Ishikawa (cell line): ENCODE measurements around the gene GDPD4.

ENCODE experiments used
- CEBPB ChIP-seq: IDR thresholded peaks from 2 replicates; pipeline ENCODE4 v1.6.1; 2012
- CREB1 ChIP-seq: IDR thresholded peaks from 2 replicates; pipeline ENCODE4 v1.6.1; 2012; ENCODE audit warnings: low read depth
- EGR1 ChIP-seq: IDR thresholded peaks from 2 replicates; pipeline ENCODE4 v1.6.1; 2012
- EP300 ChIP-seq: IDR thresholded peaks from 2 replicates; pipeline ENCODE4 v1.6.1; 2012; ENCODE audit warnings: borderline replicate concordance
- FOXM1 ChIP-seq: IDR thresholded peaks from 2 replicates; pipeline ENCODE4 v1.6.1; 2012; ENCODE audit warnings: low read depth, borderline replicate concordance
- MAX ChIP-seq: IDR thresholded peaks from 2 replicates; pipeline ENCODE4 v1.6.1; 2012
- NFIC ChIP-seq: IDR thresholded peaks from 2 replicates; pipeline ENCODE4 v1.6.1; 2012
- RAD21 ChIP-seq: IDR thresholded peaks from 2 replicates; pipeline ENCODE4 v1.6.1; 2012; ENCODE audit warnings: low read depth
- TAF1 ChIP-seq: IDR thresholded peaks from 2 replicates; pipeline ENCODE4 v1.6.1; 2012; ENCODE audit warnings: low read depth, mild to moderate bottlenecking
- TCF12 ChIP-seq: IDR thresholded peaks from 2 replicates; pipeline ENCODE4 v1.6.1; 2012; ENCODE audit warnings: low read depth
- TEAD4 ChIP-seq: IDR thresholded peaks from 2 replicates; pipeline ENCODE4 v1.6.1; 2012
- USF1 ChIP-seq: IDR thresholded peaks from 2 replicates; pipeline ENCODE4 v1.6.1; 2012
- YY1 ChIP-seq: IDR thresholded peaks from 2 replicates; pipeline ENCODE4 v1.6.1; 2012; ENCODE audit warnings: low read depth
- ZBTB7A ChIP-seq: IDR thresholded peaks from 2 replicates; pipeline ENCODE4 v1.6.1; 2012; ENCODE audit warnings: low read depth
- TF ChIP-seq, protein P1 (sequence below): IDR thresholded peaks from 2 replicates; pipeline ENCODE4 v1.6.1; 2012; ENCODE audit warnings: low read depth, mild to moderate bottlenecking

The GDPD4 gene

DNA sequence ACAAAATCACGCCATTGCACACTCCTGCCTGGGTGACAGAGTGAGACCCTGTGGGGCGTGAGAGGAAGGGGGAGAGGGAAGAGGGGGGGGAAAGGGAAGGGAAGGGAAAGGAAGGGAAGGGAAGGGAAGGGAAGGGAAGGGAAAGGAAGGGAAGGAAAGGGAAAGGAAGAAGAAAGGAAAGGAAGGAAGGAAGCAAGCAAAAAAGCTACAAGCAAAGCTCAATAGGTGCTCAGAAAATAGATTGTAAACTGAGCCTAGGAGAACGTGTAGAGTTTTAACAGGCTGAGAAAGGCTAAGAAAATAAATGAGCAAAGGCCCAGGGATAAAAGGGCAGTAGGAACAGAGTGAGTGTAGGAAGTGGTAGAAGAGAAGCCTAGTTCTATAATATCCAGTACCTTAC, 30.8 kb upstream of the GDPD4 start:
- TF ChIP-seq CREB1 (no peak), USF1 (no peak), RAD21 (no peak), NFIC (no peak), EGR1 (no peak), FOXM1 (no peak)
- TF ChIP-seq, protein P1, sequence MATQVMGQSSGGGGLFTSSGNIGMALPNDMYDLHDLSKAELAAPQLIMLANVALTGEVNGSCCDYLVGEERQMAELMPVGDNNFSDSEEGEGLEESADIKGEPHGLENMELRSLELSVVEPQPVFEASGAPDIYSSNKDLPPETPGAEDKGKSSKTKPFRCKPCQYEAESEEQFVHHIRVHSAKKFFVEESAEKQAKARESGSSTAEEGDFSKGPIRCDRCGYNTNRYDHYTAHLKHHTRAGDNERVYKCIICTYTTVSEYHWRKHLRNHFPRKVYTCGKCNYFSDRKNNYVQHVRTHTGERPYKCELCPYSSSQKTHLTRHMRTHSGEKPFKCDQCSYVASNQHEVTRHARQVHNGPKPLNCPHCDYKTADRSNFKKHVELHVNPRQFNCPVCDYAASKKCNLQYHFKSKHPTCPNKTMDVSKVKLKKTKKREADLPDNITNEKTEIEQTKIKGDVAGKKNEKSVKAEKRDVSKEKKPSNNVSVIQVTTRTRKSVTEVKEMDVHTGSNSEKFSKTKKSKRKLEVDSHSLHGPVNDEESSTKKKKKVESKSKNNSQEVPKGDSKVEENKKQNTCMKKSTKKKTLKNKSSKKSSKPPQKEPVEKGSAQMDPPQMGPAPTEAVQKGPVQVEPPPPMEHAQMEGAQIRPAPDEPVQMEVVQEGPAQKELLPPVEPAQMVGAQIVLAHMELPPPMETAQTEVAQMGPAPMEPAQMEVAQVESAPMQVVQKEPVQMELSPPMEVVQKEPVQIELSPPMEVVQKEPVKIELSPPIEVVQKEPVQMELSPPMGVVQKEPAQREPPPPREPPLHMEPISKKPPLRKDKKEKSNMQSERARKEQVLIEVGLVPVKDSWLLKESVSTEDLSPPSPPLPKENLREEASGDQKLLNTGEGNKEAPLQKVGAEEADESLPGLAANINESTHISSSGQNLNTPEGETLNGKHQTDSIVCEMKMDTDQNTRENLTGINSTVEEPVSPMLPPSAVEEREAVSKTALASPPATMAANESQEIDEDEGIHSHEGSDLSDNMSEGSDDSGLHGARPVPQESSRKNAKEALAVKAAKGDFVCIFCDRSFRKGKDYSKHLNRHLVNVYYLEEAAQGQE: no peak

GRCh38 chr11:77325159-77325558, 23.7 kb upstream of the GDPD4 start:
- TF ChIP-seq, protein P1: no peak
- TF ChIP-seq FOXM1: no peak
- no peak for TF ChIP-seq TAF1
- TF ChIP-seq ZBTB7A: no peak
- TF ChIP-seq CEBPB: no peak
- no peak for TF ChIP-seq TEAD4
- no peak for TF ChIP-seq TCF12
- no peak for TF ChIP-seq MAX
- TF ChIP-seq EP300: no peak
- TF ChIP-seq USF1: no peak
- TF ChIP-seq EGR1: no peak
- no peak for TF ChIP-seq NFIC
- no peak for TF ChIP-seq CREB1
- no peak for TF ChIP-seq YY1

- TF ChIP-seq RAD21 (no peak), TCF12 (no peak), TAF1 (no peak)
- TF ChIP-seq, protein P1: no peak
Measured at GRCh38 chr11:77324508-77324907, 23.0 kb upstream of the GDPD4 start.

DNA sequence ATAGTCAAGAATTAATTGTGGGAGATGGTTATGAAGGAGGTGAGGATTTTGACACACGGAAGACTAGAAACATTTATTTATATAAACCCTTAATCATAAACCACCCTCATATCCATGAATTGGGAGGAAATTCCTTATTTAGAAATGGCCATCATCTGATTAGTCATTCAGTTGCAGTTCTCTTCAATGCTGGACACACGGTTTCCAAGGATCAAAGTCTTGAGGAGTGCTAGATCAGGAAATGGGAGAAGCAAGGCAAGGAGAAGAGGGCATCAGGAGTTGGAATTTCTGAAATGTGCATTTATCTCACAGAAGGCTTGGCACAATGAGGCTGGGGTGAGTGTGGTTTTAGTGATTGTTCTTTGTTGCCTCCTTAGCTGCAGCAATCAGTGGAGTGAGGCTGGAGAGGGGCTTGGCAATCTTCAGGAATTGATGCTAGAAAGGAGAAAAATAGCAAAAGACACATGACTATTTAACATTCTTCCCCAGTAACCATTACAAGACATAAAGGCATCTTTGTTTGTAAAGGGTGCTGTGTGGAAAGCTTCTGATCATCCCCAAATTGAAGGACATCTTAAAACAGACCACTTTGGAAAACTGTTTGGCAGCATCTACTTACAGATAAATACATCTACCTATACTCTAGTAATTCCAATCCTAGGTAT, 21.6 kb upstream of the GDPD4 start:
- TF ChIP-seq TEAD4: no peak
- no peak for TF ChIP-seq NFIC
- TF ChIP-seq FOXM1: no peak
- TF ChIP-seq YY1: no peak
- TF ChIP-seq TAF1: no peak

DNA sequence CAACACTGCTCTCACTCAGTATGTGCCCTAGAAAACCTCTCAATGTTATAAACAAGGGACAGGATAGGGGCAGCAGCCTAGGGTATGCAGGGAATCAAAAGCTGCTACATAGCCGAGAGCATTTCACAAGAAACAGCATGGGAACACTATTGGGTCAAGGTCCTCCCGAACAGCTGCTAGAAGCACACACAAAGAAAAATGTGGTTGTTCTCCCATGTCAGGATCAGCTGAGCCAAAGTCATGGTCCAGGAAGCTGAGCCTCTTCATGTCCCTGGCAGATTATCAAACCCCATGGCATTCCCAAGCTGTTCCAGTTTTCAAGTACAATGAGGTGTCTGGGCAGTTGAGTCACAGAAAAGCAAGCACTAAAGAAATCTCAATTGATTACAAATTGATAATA, 21.0 kb upstream of the GDPD4 start:
- TF ChIP-seq TCF12 (no peak), EGR1 (no peak), CEBPB (no peak), FOXM1 (no peak), NFIC (no peak), RAD21 (no peak), EP300 (no peak), CREB1 (no peak), TEAD4 (no peak), USF1 (no peak), ZBTB7A (no peak), TAF1 (no peak), MAX (no peak), YY1 (no peak)
- TF ChIP-seq, protein P1: no peak
